Calu3 (cell line): ENCODE results near the gene MYBPH. TPM values are rescaled to one million over a fixed set of nuclear protein-coding genes. Genes with fewer than 3 reads are reported as not detected.

Experiments used
- BruUV-seq: library from RNA; stranded (reverse); fragments of 400-500 nt; replicated peaks from 2 replicates; lab custom pipeline; 2021; lab: Mats Ljungman, UMichigan
- CTCF ChIA-PET: fragments of 300-600 bp; sonication (Branson Sonifier 250); formaldehyde crosslinking; loops from one replicate; lab custom pipeline; 2022; ENCODE audit warnings: antibody characterized with exemption; lab: Charles Lee
- DNase-seq: peaks from one replicate; pipeline ENCODE4 v3.0.0; 2022
- H3K27ac Mint-ChIP-seq: one replicate; pipeline ENCODE4 v1.8.0; 2022; ENCODE audit warnings: mixed read lengths; ENCODE audit not compliant: unreplicated experiment
- H3K27me3 Mint-ChIP-seq: one replicate; pipeline ENCODE4 v1.8.0; 2022; ENCODE audit warnings: mixed read lengths; ENCODE audit not compliant: unreplicated experiment
- H3K36me3 Mint-ChIP-seq: one replicate; pipeline ENCODE4 v1.8.0; 2022; ENCODE audit warnings: mild to moderate bottlenecking, moderate library complexity, mixed read lengths; ENCODE audit not compliant: insufficient read depth, unreplicated experiment
- H3K4me1 Mint-ChIP-seq: one replicate; pipeline ENCODE4 v1.8.0; 2022; ENCODE audit warnings: mild to moderate bottlenecking, low read depth, mixed read lengths; ENCODE audit not compliant: unreplicated experiment
- H3K4me3 Mint-ChIP-seq: one replicate; pipeline ENCODE4 v1.8.0; 2022; ENCODE audit warnings: mild to moderate bottlenecking, low read depth, moderate library complexity, mixed read lengths; ENCODE audit not compliant: unreplicated experiment
- H3K9me3 Mint-ChIP-seq: one replicate; pipeline ENCODE4 v1.8.0; 2022; ENCODE audit warnings: low read depth, mixed read lengths; ENCODE audit not compliant: unreplicated experiment
- CTCF ChIP-seq: fragments of 200-600 bp; IDR thresholded peaks from one replicate; pipeline ENCODE4 v1.8.0; 2022; ENCODE audit warnings: antibody characterized with exemption; ENCODE audit not compliant: unreplicated experiment
- intact Hi-C: fragments of 100-400 bp; cut with micrococcal nuclease; formaldehyde crosslinking; loops from one replicate; pipeline ENCODE4 v1.10.0; 2022; ENCODE audit not compliant: unreplicated experiment
- total RNA-seq: library from RNA; stranded (reverse); gene quantifications from 2 replicates; pipeline ENCODE4 v1.2.3, GENCODE V29; 2022

Gene MYBPH
- total RNA-seq, 1 experiment from 2014 or later, result not detected

- CTCF ChIA-PET, result no interaction called here
Observed at GRCh38 chr1:203201516-203202205, 26.0 kb upstream of the MYBPH start.

GRCh38 chr1:203200916-203201315 is 25.3 kb upstream of the MYBPH start:
- H3K36me3 Mint-ChIP-seq, result no peaks in the 10 kb centered on the region
- H3K9me3 Mint-ChIP-seq, result no peaks in the 10 kb centered on the region
- intact Hi-C loops, result no loop called here
- H3K4me3 Mint-ChIP-seq, result no peak overlapping the region
- BruUV-seq, result no TSS peak
- H3K27ac Mint-ChIP-seq, result no peak overlapping the region
- CTCF ChIA-PET, result no interaction called here
- H3K27me3 Mint-ChIP-seq, result peaks cover 95% of the 10 kb centered on the region
- no peaks in the 10 kb centered on the region for H3K4me1 Mint-ChIP-seq
- no peak for DNase-seq
- TF ChIP-seq CTCF, result no peak

More at GRCh38 chr1:203201516-203202205, 26.0 kb upstream of the MYBPH start:
- H3K36me3 Mint-ChIP-seq, result no peaks in the 10 kb centered on the region
- no peak for TF ChIP-seq CTCF
- no TSS peak for BruUV-seq
- no peak overlapping the region for H3K27ac Mint-ChIP-seq
- H3K4me1 Mint-ChIP-seq, result no peaks in the 10 kb centered on the region
- no peak overlapping the region for H3K4me3 Mint-ChIP-seq
- intact Hi-C loops, result no loop called here
- H3K27me3 Mint-ChIP-seq, result peaks cover 89% of the 10 kb centered on the region
- H3K9me3 Mint-ChIP-seq, result no peaks in the 10 kb centered on the region
- DNase-seq, result no peak

GRCh38 chr1:203199816-203200571 is 24.4 kb upstream of the MYBPH start:
- DNase-seq, result no peak
- intact Hi-C loops, result no loop called here
- BruUV-seq, result no TSS peak
- no peak overlapping the region for H3K4me3 Mint-ChIP-seq
- H3K9me3 Mint-ChIP-seq, result no peaks in the 10 kb centered on the region
- no peak overlapping the region for H3K27ac Mint-ChIP-seq
- no peaks in the 10 kb centered on the region for H3K4me1 Mint-ChIP-seq
- no peaks in the 10 kb centered on the region for H3K36me3 Mint-ChIP-seq
- peaks cover 100% of the 10 kb centered on the region for H3K27me3 Mint-ChIP-seq
- CTCF ChIA-PET, result interaction anchor here (0.6 to 0.7 kb wide), 2 partner anchors 193 to 611 kb away, joined by 3 read pairs; partner anchors contain the start of gene TMEM183A
- TF ChIP-seq CTCF, result no peak

- CTCF ChIA-PET, result interaction anchor here (0.6 to 0.7 kb wide), 2 partner anchors 192 to 612 kb away, joined by 3 read pairs; partner anchors contain the start of gene TMEM183A
- Mint-ChIP-seq H3K4me1 (no peaks in the 10 kb centered on the region), H3K4me3 (no peak overlapping the region), H3K27ac (no peak overlapping the region), H3K27me3 (peaks cover 95% of the 10 kb centered on the region), H3K36me3 (no peaks in the 10 kb centered on the region), H3K9me3 (no peaks in the 10 kb centered on the region)
- BruUV-seq, result no TSS peak
- no peak for DNase-seq
- TF ChIP-seq CTCF, result no peak
- intact Hi-C loops, result no loop called here
Observed at GRCh38 chr1:203199481-203199815, 23.8 kb upstream of the MYBPH start.
